ENCODE data around the gene STAG1.

GRCh38 chr3:136346486-136346885, 405.7 kb downstream of the STAG1 start:
- TF ChIP-seq REST (IDR thresholded peaks at IDR 0.05) (no peak), JUND (IDR thresholded peaks at IDR 0.05) (no peak), ZBTB33 (IDR thresholded peaks at IDR 0.05) (no peak), CTCF (IDR thresholded peaks at IDR 0.05; ENCODE audit: low read depth, low read length, missing input control) (no peak)
